ENCODE measurements around the gene MX1.

Gene MX1

GRCh38 chr21:41466024-41466820, 40.2 kb downstream of the MX1 start:
- no peak for DNase-seq

DNA sequence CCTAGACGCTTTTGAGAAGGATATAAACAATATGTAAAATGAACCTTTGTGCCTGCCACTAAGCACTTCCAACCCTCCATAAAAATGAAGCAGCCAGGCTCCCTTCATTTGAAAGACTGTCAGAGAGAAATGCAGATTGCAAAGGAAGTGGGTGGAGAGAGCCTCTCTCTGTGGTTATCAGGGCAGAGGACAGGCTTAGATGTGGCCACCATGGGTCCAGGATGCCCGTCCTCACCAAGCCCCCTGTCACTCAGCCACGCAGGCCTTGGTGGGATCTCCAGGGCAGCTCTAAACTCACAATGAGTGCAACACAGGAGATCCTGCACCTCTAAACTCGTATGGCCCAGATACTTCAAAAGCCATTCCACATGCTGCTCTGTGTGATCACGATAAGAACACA, 44.0 kb downstream of the MX1 start:
- DNase-seq = no peak

DNA sequence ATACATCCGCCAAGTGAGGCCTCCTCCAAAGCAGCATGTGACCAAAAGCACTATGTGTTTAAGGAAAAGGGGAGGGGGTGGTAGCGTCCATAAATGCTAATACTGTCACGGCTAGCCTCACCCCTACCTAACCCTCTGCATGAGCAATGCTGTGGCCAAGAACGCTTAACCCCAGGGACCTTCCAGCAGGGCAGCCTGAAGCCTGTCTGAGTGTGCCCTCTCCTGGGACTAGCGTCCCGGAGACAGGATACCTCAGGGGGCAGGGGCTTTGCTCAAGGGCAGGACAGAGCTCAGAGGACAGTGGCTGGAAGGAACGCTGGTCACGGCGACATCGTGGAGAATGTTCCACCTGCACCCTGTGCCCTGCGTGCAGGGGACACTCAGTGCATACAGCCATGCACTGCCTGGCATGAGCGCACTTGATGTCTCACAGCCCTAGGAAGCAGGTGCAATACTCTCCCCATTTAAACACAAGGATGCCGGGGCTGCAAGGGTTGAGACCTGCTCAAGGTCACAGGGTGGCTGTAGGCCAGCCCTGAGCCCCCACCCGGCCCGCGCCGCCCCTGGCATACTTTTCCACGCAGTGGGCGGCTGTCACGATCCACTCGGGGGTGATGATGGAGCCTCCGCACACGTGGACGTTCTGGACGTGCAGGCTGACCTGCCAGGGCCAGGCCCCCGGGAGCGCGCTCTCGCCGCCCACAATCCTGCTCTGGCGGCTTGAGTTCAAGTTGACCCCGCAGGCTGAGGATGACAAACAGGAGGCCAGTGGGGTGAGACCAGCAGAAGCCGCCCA, 46.9 kb downstream of the MX1 start:
- DNase-seq = no peak

DNA sequence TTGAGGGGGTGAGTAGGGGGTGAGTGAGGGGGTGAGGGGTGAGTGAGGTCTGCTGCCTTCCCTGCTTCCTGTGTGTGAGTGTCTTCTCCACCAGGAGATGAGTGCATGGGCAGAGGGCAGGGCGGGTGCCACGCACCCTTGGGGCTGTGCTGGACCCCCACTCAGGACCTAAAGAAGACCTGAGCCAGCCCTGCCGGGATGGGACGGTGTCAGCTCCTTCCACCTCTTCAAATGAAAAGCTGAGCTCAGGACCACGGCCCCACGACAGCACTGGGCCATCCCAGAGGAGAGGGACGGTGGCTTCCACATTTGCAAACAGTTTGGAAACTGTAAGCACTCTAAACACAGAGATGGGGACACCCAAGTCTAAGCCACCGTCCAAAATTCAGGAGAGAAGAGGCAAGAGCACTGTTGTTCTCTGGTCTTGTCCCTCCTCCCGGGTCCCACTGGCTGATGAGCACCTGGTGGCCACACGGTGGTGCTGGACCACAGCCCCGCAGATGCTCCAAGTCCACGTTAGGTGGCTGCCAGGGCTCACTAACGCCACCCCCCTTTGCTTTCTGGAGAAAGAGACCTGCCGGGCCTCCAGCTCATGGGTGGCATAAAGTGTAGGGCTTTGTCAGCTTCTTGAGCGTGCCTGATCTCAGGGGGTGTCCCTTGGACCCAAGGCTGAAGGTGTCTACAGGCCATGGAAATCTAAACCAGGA, 49.8 kb downstream of the MX1 start:
- no peak for DNase-seq

DNA sequence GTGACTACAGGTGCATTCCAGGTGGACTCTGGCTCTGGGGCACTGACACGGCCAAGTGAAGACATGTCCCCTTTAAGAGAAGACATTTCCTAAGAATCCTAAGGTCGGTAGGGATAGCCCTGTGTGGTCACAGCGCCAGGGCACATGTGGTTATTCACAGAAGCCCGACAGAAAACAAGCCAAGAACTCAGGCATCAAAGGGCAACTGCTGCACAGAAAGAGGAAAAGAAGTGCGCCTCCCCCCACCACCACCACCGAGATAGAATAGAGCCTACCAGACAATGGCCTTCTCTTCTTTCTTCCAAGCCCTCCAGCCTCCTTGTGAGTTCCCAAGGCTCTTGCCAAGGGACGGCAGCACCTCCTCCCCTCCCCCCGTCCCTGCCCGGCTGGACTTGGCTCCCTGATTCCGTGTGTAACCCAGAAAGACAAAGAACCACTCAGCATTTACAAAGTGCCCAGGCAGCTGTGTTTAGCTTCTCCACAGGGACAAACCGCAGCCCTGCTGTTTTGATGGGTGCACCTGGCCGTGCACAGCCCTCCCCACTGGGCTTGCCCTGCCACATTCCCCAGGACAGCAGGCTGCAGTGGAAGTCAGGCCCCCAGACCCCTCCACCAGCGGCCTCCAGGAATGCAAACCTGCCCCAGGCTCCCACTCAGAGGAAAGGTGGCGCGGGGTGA, 51.7 kb downstream of the MX1 start:
- DNase-seq = no peak

DNA sequence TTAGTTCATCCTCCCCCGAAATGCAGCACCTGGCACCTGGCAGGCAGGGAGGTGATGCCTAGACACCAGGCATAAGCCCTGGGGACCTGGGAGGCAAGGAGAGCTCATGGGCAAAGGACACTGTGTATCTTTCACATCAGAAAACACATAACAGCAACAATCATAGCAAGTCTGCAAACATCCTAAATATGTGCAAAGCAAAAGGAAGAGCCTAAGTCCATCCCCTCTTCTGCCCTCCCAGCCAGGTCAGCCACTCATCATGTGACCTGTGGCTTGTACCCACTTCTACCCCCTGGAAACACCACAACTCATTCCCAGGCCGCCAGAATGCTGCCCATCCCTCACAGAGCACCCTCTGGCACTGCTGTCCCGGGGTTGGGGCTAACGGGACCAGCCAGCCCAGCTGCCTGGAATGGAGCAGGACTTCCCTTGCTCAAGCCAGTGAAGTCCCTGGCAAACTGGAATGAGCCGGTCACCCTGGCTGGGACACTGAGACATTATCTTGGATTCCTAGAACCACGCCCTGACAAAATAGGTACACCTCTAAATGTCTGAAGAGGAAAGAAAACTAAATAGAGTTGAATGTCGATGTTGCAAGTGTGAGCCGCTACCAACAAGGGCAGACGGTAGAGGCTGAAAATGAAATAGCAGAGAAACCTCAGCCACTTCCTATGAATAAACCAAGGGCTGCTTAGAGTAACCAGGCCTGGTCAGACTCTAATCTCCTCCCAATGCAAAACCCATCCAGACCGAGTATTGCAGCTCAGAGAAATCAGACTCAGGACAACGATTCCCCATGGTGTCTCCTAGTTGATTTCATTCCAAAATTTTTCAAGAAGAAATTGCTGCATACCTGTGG, 52.5 kb downstream of the MX1 start:
- DNase-seq = no peak

DNA sequence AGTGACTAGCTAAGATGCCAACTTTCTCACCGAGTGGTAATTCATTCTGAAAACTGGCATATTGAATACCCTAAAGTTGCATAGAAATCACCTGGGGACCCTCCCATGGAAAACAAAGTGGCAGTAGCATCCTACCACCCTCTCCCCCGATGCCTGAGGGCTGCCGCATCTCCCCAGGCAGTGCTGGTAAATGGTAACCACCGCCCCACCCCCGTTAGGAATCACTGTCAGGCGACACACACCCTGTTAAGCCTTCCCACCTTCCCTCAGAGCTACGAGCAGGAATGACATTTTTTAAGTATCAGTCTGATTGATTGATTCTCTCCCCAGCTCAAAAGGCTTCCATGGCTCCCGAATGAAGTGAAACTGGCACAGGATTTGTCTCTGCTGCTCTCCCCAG, 53.6 kb downstream of the MX1 start:
- DNase-seq = no peak

- DNase-seq = no peak
Observed at GRCh38 chr21:41480086-41480690, 54.1 kb downstream of the MX1 start.

- DNase-seq = no peak
Observed at GRCh38 chr21:41481191-41481590, 55.2 kb downstream of the MX1 start.

DNA sequence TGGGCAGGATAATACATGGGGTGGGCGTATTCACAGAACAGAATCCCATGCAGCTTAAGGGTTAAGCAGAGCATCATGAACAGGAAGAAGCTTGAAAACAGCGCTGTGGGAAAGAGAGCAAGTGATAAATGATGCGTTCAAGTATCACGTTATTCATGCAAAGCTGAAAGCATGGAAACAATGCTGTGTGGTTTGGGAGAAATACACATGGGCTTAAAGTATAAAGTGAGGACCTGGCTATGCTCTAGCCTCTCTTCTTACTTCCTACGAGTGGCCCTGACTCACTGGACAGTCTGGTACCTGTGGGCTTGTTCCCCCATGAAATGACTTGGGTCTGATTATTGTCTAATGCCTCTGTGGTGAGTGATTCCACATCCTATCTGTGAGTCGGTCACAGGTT, 56.3 kb downstream of the MX1 start:
- DNase-seq = no peak

DNA sequence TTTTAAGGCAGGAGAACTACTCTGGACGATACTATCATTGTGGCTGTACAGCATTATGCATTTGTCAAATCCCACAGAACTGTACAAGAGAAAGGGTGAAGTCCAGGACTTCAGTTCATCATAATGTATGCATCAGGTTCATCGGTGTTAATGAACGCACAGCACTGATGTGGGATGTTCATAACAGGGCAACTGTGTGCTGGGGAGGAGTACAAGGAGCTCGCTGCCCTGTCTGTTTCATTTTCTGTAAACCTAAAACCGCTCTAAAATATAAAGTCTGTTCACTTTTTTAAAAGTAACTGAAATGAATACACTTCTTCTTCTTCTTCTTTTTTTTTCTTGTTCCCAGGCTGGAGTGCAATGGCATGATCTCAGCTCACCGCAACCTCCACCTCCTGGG, 56.9 kb downstream of the MX1 start:
- DNase-seq = no peak

- no peak for DNase-seq
Observed at GRCh38 chr21:41483415-41483814, 57.4 kb downstream of the MX1 start.

- DNase-seq = no peak
Observed at GRCh38 chr21:41483973-41484372, 57.9 kb downstream of the MX1 start.

DNA sequence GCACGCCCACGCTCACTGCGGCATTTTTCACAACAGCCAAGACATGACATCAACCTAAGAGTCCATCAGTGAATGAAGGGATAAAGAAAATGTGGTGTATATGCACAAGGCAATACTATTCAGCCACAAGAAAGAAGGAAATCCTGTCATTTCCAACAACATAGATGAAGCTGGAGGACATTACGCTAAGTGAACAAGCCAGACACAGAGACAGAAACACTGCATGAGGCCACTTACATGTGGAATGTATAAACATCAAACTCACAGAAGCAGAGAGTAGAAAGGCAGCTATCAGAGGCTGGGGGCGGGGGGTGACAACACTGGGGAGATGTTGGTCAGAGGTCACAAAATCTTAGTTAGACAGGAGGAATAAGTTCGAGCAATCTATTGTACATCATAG, 61.0 kb downstream of the MX1 start:
- no peak for DNase-seq

- no peak for DNase-seq
Observed at GRCh38 chr21:41488080-41488479, 62.0 kb downstream of the MX1 start.

GRCh38 chr21:41489329-41489728, 63.3 kb downstream of the MX1 start:
- DNase-seq = no peak

GRCh38 chr21:41490330-41490729, 64.3 kb downstream of the MX1 start:
- no peak for DNase-seq

DNA sequence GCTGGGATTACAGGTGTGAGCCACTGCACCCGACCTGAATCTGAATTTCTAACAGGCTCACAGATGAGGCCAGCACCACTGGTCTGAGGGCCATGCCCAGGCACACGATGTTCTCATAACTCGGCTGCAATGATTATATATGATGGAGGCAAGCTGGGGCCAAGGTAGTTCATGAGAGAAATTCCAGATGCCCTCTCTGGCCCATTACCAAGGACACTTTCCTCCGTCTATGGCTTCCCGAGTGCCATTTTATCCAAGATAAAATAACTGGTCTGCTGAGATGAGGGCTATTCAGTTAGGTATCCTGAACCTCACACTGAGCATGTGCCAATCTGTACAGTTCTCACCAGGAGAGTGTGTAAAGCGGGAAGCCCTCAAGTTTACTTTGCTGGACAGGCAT, 65.4 kb downstream of the MX1 start:
- no peak for DNase-seq

DNA sequence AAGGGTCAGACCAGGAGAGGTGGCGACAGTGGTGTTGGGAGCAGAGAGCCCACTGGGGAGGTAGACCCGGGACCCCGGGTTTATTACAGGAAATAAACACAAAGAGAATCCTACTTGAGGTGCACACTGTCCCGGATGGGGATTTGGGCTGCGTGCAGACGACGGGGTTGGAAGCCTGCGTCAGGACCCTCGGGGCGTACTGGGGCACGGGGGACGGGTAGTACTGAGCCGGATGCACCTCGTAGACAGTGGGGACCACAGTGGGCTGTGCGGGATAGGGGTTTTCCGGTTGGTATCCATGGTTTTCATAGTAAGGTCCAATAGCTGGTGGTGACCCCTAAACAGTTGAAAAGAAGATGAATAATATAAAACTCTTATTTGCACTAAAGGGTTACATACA, 68.2 kb downstream of the MX1 start:
- no peak for DNase-seq

DNA sequence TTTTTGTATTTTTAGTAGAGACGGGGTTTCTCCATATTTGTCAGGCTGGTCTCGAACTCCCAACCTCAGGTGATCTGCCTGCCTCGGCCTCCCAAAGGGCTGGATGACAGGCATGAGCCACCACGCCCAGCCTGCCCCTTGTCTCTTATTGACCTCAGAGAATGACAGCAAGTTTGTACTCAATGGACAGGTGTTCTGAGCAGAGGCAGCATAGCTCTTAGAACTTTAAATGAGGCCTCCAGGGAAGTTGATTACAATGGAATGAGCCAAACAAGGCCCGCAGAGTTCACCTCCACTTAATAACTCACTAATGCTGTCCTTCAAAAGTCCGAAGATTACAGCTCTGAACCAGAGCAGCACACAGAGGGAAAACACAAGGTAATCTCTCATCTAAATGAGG, 71.0 kb downstream of the MX1 start:
- DNase-seq = no peak

GRCh38 chr21:41497788-41498187, 71.7 kb downstream of the MX1 start:
- DNase-seq = no peak

DNA sequence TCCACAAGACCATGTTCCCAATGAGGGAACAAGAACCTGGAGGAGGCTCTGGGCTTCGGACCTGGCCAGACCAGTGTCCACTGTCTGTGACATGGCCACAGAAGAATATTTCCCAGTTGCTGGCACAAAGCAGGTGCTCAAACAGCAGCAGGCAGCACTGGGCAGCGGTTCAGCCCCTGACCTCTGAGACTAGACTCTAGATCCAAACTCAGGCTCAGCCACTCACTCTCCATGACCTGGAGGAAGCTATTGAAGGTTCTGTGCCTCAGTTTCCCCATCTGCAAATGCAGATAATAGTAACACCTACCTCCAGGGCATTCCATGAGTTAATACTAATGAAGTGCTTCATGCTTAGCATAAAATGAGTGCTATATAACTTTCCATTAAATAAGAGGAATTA, 73.9 kb downstream of the MX1 start:
- DNase-seq = no peak
